ENCODE measurements around the gene GNB1L.
"Not testable (repeated sequence)": the region's sequence is repeated elsewhere in the genome, so short reads cannot be mapped to it uniquely, and the experiment has no call there.

The GNB1L gene

DNA sequence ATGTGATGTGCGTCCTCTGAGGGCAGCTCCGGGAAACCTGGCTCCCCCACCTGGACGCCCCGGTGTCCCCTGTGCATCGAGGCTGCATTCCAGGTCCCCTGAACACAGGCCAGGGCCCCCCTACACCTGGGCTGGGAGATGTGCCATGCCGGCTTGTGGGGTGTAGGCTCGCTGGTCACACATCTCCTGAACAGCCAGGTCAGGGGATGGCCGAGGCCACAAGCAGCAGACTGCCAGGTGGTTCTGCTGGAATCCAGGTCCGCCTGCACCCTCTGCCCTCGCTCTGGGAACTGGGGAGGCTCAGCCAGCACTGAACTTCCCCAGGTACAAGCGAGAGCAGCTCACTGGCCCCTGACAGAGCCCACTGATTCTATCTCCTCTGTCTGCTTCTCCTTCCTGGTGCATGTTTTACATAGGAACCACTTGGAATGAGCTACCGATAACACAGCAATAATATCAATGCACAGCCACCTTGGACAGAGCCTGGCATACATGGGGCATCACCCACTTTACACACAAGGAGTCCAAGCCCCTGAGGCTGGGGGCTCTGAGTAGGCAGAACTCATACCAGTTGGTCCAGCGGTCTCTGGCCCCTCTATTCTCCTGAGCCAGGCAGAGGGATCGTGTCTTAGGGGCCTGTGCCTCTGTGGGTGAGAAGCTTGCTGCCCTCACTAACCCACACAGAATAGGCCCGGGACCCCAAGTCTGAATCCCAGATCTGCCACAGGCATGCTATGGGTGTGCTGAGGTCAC is 47.3 kb downstream of the GNB1L start:
- DNase-seq: no peak

DNA sequence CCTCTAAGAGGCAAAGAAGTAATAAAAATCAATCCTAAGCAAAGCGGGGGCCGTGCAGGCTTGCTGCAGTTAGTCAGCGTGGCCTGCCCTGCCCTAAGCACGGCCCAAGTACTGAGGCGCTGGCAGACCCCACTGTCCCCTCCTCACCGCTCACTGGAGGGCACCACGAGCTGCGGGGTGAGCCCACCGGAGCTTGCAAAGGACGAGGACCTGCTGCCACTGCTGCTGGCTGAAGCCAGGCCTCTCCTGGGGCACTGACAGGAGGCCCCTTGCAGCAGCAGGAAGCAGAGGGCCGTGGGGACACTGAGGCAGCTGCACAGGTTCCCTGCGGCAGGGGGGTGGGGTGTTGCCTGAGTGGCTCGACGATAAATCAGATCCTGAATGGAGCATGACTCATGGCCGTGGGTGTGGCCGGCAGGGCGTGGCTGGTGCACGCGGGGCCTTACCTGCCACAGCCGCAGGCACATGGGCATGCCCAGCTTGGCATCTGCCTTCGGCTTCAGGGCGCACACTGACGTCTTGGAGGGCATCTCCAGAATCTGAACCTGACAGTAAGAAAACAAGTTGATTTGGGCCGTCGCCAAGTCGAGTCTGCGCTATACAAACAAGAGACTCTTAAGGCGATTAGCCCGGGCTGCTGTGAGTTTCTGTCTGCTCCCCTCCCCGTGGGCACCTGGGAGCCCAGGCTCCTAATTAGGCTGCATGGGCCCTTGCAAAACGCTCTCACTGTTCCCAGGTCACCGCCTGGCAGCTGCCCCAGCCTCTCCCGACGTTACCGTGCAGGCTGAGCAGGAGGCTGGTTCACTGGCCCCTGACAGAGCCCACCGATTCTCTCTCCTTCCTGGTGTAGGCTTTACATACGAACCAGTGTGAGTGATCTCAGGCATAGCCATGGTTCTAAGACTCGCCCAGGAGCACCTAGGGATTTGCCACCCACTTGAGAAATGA is 48.2 kb downstream of the GNB1L start:
- no peak for DNase-seq

DNA sequence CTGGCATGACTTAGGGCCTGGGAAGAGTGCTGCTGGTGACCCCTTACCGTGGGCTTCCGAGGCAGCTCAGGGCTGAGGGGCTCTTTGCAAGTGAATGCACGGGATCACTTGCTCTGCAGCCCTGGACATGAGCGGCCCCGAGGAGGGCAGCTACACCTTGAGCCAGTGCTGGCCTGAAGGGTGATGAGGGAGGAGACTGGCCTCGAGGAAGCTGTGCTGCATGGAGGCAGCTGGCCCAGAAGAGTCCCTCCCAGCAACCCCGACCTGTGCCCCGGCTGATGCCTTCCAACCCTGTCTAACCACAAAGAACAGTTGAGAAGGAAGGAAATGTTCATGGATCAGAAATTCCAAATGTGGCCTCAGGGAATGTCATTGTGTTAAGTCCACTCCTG is 48.9 kb downstream of the GNB1L start:
- DNase-seq: no peak

DNA sequence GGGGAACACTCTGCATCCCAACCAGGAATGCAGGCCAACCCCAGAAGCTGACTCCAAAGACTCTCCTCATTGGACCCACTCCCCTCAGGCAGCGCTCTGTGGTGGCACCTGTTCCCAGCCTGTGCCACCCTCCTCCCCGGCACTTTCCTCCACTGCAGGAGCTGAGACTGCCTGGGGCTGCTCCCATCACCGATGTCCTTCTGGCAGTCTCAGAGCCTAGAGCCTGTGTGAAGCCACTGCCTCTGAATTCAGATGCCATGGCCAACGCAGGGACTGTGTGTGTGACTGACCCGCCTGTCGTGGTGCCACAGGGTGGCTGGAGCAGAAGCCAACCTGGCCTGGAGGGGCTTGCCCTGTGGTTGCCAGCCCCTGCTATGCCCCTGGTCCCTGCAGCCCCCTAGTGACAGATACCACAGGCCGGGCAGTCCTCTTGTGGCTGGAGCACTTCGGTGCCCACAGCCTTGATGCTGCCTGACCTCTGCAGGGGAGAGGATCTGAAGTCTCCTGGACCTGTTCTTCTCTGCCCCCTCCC is 50.9 kb downstream of the GNB1L start:
- no peak for DNase-seq

DNA sequence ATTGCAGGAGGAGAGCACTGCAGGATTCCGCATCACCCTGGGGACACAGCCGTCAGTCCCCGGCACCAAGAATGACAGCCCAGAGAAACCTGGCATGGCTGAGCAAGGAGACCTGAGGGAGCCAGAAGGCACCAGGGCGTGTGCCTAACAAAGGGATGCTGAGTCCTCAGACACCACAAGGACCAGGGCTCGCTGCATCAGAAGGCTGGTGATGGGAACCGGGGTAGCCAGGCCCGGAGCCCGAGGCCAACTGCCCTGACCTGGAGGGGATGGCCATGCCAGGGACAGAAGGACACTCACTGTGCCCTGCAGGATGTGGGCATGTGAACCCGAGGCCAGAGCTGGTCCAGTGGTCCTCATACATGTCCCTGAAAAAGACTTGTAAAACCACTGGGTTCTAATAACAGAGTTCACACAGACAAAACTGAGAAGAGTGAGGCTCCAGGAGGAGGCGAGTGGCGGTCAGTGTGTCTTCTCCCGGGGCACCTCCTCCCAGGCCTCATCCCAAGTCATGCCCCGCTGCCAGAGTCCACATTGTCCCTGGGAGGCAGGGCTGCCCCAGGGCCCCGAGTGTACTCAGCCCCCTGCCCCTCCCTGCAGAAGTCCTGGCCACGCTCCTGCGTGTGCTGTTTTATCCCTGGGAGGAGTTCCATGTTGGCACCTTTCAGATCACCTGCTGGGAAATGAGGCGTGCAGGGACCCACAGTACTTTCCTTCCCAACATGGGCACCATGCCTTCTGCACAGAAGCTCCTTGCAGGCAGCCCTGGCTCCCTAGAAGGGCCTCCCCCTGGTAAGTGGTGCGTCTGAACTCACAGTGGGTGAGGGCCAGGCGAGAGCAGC is 51.6 kb downstream of the GNB1L start:
- DNase-seq: no peak

DNA sequence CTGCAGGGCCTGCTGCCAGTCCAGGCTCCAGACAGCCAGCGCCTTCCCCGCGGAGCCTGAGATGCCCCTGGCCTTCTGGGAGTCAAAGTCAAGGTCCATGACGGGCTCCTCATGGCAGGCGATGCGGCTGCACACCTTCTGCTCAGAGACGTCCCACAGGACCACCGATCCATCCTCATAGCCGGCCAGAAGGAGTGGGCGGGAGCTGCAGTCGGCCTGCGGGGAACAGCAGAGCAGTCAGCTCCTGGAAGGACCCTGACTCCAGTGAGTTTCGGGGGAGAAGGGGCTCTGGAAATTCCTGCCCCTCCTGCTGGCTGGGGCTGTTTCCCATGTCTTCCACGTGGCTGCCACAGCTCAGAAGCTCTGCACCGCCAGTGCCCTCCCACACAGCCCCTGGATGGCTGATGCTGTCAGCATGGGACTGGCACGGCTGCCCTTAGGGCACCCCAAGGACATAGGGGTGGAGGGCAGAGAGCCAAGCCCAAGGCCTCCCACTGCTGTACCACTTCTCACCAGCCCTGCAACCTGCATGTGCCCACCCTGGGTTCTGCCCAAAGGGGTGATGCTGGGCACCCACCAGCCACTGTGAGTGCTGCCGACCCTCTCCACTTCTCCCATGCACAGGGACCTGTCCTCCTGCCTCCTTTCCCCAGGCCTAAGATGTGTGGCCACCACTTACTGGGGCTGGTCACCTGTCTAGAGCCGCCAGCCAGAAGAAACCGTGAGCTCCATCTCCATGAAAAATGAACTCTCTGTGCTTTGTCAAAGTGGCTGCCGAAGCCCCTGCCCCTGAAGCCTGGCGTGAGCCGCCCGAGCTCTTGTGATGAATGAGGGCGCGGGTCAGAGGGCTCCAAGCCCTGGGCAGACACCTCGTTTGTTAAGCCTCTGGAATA is 52.4 kb downstream of the GNB1L start:
- no peak for DNase-seq

DNA sequence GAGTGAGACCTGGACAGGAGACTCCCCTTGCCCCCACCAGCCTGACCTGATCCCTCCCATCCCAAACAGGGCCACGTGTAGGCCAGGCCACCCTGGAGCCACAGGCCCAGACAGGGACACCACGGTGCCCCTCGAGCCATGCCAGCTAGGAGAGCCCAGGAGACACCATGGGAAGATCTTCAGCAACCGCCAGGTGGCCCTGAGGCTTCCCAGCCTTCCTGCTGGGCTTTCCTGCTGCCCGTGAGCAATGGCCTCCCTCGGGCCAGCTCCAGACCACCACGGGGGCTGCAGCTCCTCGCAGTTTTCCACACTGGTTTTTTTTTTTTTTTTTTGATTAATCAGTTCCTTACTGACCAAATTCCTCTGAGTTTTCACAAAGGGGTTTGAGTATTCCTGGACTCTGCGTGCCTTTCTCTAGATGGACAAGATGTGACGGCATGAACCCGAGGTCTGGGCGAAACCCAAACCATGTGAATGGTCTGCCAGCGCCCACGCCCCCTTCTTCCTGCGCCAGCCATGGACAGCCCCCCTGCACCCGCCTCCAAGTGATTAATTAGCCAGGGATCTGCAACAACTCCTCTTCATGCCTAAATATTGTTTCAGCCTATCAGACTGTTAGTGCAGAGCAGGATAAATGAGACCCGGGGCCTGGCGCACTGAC is 53.2 kb downstream of the GNB1L start:
- DNase-seq: no peak

DNA sequence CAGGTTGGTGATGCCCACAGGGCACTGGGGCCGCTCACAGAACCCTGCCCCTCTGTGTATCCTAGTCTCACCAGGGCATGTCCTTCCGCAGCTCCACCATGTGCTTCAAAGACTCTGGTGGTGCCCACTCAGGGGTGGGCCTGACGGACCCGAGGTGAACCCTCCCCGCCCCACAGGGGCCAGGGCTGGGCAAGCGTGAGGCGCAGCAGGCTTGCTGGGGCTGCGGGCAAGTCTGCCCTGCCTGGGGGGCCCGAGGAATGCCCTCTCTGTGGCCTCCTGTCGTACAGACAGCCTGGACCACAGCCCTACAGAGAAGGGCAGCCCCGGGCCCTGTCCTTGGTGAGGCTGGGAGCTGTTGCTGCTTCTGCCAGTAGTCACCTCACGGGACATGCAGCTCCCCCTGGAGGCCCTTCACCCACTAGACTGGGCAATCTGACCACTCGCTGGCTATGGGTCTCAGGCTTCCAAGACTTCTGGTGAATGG is 53.9 kb downstream of the GNB1L start:
- DNase-seq: no peak

DNA sequence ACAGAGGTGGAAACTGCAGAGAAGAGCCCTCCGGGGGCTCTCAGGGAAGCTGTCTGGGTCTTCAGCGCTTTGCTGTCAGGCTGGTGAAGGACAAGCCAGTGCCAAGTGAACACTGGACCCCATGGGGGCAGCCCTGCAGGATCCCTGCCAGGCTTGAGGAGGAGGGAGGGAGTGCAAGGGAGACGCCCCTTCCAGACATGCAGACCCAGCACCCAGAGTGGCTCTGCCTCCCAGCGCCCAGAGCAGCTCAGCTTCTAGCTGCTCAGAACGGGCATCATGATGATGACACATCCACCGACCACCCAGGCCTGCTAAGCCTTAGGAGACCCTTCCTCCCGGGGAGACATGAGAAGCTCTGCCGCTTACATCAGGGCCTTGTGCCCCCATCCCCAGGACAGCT is 54.4 kb downstream of the GNB1L start:
- no peak for DNase-seq

DNA sequence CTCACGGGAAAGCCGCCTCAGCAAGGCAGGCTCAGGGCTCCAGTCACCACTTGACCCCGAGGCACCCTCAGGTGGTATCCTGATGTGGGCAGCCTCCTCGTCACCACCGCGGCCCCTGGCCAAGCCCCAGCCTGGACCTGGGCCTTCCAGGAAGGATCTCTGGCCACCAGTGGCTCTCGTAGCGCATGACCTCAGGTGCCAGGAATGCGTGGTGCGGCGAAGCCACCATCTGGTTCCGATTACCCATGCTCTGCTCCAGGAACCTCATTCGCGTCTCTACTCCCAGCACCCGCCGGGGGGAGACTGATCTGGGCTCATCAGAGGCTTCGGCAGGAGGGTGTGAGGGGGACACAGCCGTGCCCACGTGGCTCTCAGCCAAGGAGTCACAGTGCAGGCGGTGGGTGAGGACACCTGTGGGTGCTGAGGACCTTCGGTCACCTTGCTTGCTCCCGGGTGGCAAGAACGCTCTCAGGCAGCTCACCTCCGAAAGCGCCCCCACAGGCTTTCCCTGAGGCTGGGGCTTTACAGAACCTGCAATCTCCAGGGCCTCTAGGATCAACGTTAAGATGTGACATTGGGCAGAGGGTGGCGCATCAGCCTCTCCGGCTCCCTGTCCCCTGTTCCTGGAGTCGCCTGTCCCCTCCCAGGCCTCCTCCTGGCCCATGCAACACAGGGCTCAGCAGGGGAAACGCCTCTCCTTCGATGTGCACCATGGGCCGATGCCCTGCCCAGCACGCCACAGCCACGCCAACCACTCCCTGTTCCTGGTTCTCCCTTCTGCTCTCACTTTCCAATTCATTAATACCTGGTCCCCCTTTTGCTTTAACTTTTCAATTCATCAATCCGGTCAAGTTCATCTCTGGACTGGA is 55.1 kb downstream of the GNB1L start:
- DNase-seq: no peak

DNA sequence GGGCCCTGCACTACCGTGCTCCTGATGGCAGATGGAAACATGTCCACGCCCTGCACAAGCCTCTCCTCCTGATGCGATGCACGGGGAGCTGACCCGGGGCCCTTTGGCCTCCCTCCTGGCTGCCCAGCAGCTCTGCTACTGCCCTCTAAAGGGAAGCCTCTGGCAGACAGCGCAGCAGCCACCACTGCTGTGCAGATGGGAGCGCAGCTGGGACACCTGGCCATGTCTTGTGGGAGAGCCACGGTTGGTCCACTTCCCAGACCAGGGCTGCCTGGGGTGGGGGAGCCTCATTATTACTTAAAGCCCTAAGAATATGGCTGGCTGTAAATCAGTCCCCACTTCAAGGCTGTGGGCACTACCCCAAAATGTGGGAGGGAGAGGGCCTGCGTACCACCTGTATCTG is 55.8 kb downstream of the GNB1L start:
- no peak for DNase-seq

DNA sequence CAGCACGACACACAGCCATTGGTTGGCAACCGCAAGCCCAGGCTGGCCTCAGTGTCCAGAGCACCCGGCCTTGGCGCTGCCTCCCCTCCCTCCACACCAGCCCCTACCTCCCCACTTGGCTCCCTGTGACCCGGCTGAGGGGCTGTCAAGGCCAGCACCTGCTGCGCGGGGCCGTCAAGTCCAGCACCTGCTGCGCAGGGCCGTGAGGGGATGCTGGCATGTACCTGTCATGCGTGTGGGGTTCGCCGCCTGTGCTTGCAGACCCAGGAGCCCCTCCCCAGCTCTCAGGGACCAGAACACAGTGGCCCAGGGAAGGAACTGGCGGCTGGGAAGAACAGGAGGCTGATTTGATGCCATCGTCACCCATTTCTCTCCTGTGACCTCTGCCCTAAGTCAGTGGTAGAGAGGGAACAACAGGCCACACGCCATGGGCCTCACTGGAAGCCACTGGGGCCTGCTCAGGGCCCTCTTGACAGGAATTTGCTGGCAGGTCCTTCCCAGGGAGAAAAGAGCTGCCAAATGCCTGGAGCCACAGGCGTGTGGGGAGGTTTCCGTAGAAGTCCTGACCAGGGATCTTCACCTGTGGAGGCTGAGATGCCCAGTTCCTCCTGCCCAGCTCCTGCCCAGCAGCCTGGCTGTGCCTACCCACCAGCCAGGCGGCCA is 56.5 kb downstream of the GNB1L start:
- no peak for DNase-seq

DNA sequence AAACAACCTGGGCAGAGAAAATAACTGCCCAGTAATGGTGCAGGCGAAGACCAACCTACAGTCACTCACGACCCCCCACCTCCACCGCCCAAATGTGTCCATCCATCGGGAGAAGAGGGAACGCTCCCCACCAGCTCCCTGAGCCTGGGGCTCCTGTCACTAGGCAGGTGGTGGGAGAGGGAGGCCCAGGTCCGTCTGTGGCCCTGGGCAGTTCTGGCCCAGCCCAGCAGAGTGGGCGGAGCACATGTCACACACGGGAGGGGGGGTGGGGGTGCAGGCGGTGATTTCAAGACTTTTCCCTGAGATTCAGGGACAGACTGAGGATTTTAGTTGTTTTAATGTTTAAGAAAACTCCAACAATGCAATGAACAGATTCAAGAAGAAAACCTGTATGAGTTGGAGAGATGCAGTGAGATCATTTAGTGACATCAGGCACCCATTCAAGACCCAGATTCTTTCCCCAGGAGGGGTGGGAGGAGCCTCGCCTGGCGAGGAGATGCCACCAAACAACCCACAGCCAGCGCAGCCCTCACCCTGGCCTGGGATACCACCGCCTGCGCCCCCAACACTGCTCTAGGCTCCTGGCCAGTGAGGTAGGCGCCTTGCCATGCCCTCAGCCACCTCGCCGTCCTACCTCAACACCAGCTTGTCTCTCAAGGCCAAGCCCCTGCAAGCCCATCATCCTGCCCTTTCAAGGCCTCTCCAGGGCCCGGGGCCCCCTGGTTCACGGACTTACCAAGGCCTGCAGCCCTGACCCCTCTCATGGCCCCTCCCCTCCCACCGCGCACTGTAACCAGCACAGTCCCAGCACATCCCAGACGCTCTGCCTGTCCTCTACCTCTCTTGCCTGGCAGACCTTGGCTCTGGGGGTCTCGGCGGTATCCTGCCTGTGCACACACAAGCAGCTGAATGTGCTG is 57.3 kb downstream of the GNB1L start:
- DNase-seq: no peak

DNA sequence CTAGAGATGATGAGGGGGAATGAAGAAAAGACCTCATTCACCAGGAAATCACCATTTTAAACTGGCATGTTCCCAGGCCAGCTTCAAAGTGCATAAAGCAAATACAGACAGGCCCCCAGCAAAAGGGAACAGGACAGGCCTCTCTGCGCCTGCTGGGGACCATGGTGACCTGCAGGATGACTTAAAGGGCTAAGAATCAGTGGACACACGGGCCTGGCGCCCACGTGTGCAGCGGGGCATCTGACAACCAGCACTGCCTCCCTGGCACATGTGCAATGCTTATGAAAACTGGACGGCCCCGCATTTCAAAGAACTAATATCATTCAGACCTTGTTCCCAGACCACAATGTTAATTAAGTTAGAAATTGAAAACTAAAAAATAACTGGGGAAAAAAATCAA is 58.5 kb downstream of the GNB1L start:
- DNase-seq: no peak

DNA sequence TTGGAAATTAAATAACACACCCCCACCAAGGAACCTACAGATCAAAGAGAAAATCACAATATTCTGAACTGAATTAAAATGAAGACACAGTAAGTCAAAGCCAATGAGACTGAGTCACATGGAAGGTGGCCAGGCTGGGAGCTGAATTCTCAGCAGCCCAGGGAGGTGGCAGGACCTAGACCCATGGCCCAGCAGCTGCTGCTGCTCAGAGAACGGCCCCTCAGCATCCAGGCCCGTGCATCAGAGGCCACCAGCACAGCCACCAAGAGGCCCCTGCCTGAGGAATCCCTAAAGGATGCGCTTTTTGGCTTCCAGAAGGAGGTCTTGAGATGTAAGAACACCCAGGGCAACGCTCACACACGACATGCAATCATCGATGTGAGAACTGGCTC is 59.1 kb downstream of the GNB1L start:
- DNase-seq: no peak

DNA sequence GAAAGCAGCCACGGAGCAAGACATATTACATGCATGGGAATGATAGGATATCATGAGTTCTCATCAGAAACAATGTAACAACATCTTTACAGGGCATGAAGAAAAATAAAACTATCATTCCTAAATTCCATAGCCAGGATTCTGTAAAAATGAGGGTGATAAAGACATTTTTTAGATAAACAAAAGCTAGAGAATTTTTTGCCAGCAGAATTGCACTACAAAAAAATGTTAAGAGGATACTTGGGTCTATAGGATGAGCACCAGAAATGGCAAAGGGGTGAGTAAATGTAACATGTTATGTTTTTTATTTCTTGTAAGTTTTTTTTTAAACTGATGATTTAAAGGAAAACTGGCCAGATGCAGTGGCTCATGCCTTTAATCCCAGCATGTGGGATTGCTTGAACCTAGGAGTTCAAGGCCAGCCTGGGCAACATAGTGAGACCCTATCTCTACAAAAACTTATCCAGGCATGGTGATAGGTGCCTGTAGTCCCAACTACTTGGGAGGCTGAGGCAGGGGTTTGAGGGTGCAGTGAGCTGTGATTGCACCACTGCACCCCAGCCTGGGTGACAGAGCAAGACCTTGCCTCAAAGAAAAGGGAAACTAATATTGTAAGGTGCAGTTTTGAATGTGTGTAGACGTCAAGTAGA is 60.9 kb downstream of the GNB1L start:
- DNase-seq: no peak

DNA sequence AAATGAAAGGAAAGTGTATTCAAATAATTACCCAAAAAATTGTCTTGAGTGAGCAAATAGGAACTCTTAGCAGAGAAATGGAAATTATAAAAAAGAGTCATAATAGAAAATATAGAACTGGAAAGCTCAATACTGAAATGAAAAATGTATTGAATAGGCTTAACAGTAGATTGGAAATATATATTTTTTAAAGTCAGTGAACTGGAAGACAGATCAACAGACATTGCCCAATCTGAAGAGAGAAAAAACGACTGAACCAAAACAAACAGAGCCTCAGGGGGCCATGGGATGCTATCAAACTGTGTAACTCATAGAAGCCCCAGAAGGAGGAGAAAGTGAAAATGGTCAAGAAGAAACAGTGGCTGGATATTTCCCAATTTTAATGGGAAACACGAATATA is 61.5 kb downstream of the GNB1L start:
- no peak for DNase-seq

DNA sequence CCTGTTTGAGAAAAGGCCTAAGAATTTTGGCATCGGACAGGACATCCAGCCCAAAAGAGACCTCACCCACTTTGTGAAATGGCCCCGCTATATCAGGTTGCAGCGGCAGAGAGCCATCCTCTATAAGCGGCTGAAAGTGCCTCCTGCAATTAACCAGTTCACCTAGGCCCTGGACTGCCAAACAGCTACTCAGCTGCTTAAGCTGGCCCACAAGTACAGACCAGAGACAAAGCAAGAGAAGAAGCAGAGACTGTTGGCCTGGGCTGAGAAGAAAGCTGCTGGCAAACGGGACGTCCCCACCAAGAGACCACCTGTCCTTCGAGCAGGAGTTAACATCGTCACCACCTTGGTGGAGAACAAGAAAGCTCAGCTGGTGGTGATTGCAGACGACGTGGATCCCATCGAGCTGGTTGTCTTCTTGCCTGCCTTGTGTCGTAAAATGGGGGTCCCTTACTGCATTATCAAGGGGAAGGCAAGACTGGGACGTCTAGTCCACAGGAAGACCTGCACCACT is 62.2 kb downstream of the GNB1L start:
- DNase-seq: not testable (repeated sequence)
